Stimulated activated effector memory CD8-positive, alpha-beta T cell treated with anti-CD3 and anti-CD28 coated beads, Interleukin-12 subunit alpha, Interleukin-12 subunit beta, amount 100 ng/mL, for 72 hours (primary cell): ENCODE results near the gene FFAR2.

Source experiments
- ATAC-seq: fragments of 150-1000 bp; cut with Tn5 transposase; 2 replicates; pipeline ENCODE4 v1.10.0; 2021
- DNase-seq, 2 donors: peaks; one replicate each; pipeline ENCODE4 v3.0.0; 2021 to 2022; ENCODE audit warnings: low spot score in 2 of 2
- H3K27ac Mint-ChIP-seq: one replicate; pipeline ENCODE4 v1.8.0; 2022; ENCODE audit warnings: mild to moderate bottlenecking, mixed read lengths
- H3K36me3 Mint-ChIP-seq: one replicate; pipeline ENCODE4 v1.8.0; 2022; ENCODE audit warnings: mild to moderate bottlenecking, mixed read lengths
- H3K4me1 Mint-ChIP-seq: one replicate; pipeline ENCODE4 v1.8.0; 2022; ENCODE audit warnings: mixed read lengths
- H3K4me3 Mint-ChIP-seq: one replicate; pipeline ENCODE4 v1.8.0; 2022; ENCODE audit warnings: mild to moderate bottlenecking, mixed read lengths
- H3K9me3 Mint-ChIP-seq: one replicate; pipeline ENCODE4 v1.8.0; 2022; ENCODE audit warnings: mixed read lengths

The FFAR2 gene

GRCh38 chr19:35436477-35437405, 11.3 kb upstream of the FFAR2 start:
- H3K9me3 Mint-ChIP-seq: peaks cover 5% of the 10 kb centered on the region
- no peaks in the 10 kb centered on the region for H3K36me3 Mint-ChIP-seq
- ATAC-seq (peak; percentile 93), DNase-seq (peak in 1 of 2 donors; percentile 54)
- peak overlapping the region; percentile 49 for H3K4me3 Mint-ChIP-seq
- peaks cover 18% of the 10 kb centered on the region for H3K4me1 Mint-ChIP-seq
- H3K27ac Mint-ChIP-seq: peak overlapping the region; percentile 43

DNA sequence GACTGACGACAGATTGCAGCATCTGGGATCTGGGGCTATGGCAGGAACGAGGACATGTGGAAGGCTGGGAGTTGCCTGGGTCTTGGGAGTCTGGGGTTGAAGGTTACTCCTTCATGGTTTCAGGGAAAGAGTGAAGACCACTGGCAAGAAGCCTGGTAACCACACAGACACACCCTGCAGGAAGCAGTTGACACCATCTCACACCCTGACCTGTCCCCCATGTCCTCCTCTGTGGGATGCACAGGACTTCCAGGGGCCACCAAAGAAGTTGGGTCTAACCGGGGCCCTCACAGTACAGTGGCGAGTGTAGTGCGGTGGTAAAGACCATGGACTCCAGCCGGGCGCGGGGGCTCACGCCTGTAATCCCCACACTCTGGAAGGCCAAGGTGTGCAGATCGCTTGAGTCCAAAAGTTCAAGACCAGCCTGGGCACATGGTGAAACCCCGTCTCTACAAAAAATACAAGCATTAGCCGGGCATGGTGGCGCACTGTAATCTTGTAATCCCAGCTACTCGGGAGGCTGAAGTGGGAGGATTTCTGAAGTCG, 10.6 kb upstream of the FFAR2 start:
- ATAC-seq (no peak), DNase-seq (no peak)
- peaks cover 18% of the 10 kb centered on the region for H3K4me1 Mint-ChIP-seq
- no peaks in the 10 kb centered on the region for H3K36me3 Mint-ChIP-seq
- H3K9me3 Mint-ChIP-seq: no peaks in the 10 kb centered on the region
- no peak overlapping the region for H3K4me3 Mint-ChIP-seq
- peak overlapping the region; percentile 43 for H3K27ac Mint-ChIP-seq

GRCh38 chr19:35438096-35438495, 10.0 kb upstream of the FFAR2 start:
- no peak for ATAC-seq
- no peak for DNase-seq
- no peak overlapping the region for H3K4me3 Mint-ChIP-seq
- H3K9me3 Mint-ChIP-seq: no peaks in the 10 kb centered on the region
- no peaks in the 10 kb centered on the region for H3K36me3 Mint-ChIP-seq
- no peak overlapping the region for H3K27ac Mint-ChIP-seq
- peaks cover 18% of the 10 kb centered on the region for H3K4me1 Mint-ChIP-seq

DNA sequence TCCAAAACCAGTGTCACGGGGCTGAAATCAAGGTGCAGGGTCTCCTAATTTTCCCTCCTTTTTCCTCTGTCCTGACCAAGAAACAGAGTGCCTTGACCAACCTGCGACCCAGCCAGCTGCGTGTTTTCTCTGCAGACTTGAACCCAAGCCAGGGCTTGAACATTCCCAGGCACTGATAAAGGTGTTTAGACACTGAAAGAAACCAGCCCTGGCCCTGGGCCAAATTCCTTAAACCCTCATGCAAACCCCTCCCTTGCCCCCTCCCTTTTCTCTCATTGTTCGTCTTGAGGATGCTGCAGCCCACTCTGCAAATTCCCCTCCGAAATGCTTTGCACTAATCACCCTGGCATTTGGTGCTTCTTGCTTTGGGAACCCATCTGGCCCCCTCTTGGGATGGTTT, 9.5 kb upstream of the FFAR2 start:
- no peak for ATAC-seq
- peak overlapping the region; percentile 16 for H3K27ac Mint-ChIP-seq
- no peaks in the 10 kb centered on the region for H3K36me3 Mint-ChIP-seq

DNA sequence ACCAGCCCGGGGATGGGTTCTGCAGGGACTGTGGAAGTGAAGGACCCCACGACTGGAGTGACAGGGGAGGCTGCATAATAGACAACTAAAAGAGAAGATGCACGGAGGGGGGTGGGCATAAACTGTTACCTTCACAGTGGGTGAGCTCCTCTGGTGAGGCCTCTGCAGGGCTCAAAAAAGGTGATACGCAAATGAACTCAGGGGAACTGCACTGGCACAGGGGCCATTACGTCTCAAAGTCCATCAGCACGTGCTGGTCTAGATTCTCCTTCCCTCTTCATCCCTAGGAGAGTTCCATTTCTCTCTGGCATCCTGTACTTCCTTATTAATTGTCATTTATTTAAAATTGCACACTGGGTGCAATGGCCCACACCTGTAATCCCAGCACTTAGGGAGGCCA, 8.1 kb upstream of the FFAR2 start:
- no peak overlapping the region for H3K27ac Mint-ChIP-seq
- no peaks in the 10 kb centered on the region for H3K36me3 Mint-ChIP-seq
- no peaks in the 10 kb centered on the region for H3K9me3 Mint-ChIP-seq
- ATAC-seq (no peak), DNase-seq (no peak)
- no peak overlapping the region for H3K4me3 Mint-ChIP-seq
- H3K4me1 Mint-ChIP-seq: peaks cover 24% of the 10 kb centered on the region

More for the DNA sequence above, 9.5 kb upstream of the FFAR2 start:
- H3K4me1 Mint-ChIP-seq: peaks cover 18% of the 10 kb centered on the region
- no peaks in the 10 kb centered on the region for H3K9me3 Mint-ChIP-seq
- DNase-seq: no peak
- H3K4me3 Mint-ChIP-seq: no peak overlapping the region

GRCh38 chr19:35442091-35442490, 6.0 kb upstream of the FFAR2 start:
- H3K9me3 Mint-ChIP-seq: no peaks in the 10 kb centered on the region
- H3K4me3 Mint-ChIP-seq: no peak overlapping the region
- ATAC-seq (no peak), DNase-seq (no peak)
- peaks cover under 1% of the 10 kb centered on the region for H3K36me3 Mint-ChIP-seq
- H3K4me1 Mint-ChIP-seq: peaks cover 30% of the 10 kb centered on the region
- no peak overlapping the region for H3K27ac Mint-ChIP-seq

DNA sequence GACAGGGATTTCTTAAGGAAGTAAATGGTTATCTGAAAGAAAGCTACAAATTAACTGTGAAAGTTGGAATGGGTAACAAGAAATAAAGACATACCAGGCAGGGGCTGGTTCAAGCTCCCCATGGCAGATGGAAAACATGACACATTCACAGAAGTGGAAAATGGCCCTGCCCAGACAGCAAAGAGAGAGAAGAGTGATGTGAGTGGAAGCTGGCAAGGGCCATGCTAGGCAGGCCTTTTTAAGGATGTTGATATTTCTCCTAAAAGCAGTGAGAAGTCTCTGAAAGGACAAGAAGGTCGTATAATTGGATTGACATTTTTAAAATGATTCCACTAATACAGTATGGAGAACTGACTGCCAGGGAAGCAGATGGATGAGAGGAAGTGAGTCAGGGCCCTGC, 3.3 kb upstream of the FFAR2 start:
- H3K27ac Mint-ChIP-seq: no peak overlapping the region
- DNase-seq: no peak
- no peak overlapping the region for H3K4me3 Mint-ChIP-seq
- no peaks in the 10 kb centered on the region for H3K9me3 Mint-ChIP-seq
- peaks cover 47% of the 10 kb centered on the region for H3K4me1 Mint-ChIP-seq
- no peak for ATAC-seq
- peaks cover 6% of the 10 kb centered on the region for H3K36me3 Mint-ChIP-seq

DNA sequence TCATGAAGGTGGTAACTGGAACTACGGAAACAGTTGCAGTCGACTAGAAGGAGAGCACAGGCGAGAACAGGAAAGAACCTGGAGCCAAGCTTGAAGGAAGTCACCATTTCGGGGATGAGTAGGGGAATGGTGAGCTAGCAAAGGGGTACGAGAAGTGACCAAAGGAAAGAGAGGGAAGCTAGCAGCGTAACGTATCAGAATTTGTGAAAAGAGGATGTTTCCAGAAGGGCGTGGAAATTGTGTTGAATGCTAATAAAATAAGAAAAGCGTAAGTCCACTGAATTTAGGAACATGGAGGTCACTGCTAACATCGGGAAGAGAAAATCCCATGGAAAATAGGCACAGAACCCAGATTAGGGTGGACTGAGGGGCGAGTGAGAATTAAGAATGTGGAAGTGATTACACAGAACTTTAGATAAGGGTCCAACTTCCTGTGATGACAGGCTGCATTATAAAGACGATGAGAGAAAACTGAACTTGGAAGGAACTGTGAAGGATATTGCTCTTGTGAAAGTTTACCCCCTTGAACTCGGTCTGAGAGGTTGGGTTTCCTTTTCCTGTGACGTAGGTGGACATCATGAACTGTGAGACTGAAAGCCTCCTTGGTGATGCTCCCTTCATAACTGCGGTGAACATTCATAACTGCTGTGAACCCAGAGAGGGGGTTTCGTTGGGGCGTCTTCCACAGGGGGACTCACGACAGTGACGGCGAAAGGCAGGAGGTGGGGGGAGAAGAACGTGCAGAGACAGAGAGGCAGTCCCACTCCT, 2.0 kb upstream of the FFAR2 start:
- H3K9me3 Mint-ChIP-seq: no peaks in the 10 kb centered on the region
- H3K4me3 Mint-ChIP-seq: peak overlapping the region; percentile 49
- peak; percentile 98 for ATAC-seq
- peak overlapping the region; percentile 63 for H3K27ac Mint-ChIP-seq
- H3K36me3 Mint-ChIP-seq: peaks cover 6% of the 10 kb centered on the region
- H3K4me1 Mint-ChIP-seq: peaks cover 57% of the 10 kb centered on the region
- DNase-seq: peak; percentile 15 to 65

- no peak for ATAC-seq
- no peaks in the 10 kb centered on the region for H3K9me3 Mint-ChIP-seq
- H3K4me1 Mint-ChIP-seq: peaks cover 80% of the 10 kb centered on the region
- no peak overlapping the region for H3K4me3 Mint-ChIP-seq
- no peak overlapping the region for H3K27ac Mint-ChIP-seq
- H3K36me3 Mint-ChIP-seq: peaks cover 6% of the 10 kb centered on the region
- DNase-seq: no peak
Measured at GRCh38 chr19:35449359-35450043, 1.4 kb downstream of the FFAR2 start.

GRCh38 chr19:35451338-35452096, 3.5 kb downstream of the FFAR2 start:
- peak; percentile 98 for ATAC-seq
- Mint-ChIP-seq H3K4me3 (peak overlapping the region; percentile 13), H3K36me3 (peaks cover 6% of the 10 kb centered on the region), H3K27ac (peak overlapping the region; percentile 20), H3K9me3 (no peaks in the 10 kb centered on the region), H3K4me1 (peaks cover 59% of the 10 kb centered on the region)
- peak; percentile 25 to 65 for DNase-seq

DNA sequence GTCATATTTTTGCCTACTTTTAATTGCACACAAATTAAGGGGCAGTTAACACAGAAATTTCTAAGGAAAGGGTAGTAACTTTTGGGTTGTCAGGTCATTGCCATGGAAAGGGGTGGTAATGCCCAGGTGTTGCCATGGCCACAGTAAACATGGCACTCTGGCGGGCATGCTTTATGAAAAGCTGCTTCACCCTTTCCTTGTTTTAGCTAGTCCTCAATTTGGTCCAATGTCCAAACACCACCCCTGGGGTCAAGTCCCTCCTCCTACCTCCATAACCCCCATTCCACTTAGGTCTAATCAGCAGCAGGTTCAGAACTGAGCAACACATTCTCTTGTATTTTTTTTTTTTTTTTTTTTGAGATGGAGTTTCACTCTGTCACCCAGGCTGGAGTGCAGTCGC, 6.6 kb downstream of the FFAR2 start:
- H3K27ac Mint-ChIP-seq: no peak overlapping the region
- H3K4me3 Mint-ChIP-seq: no peak overlapping the region
- peaks cover 50% of the 10 kb centered on the region for H3K4me1 Mint-ChIP-seq
- ATAC-seq (no peak), DNase-seq (no peak)
- H3K9me3 Mint-ChIP-seq: no peaks in the 10 kb centered on the region
- no peaks in the 10 kb centered on the region for H3K36me3 Mint-ChIP-seq

- H3K4me1 Mint-ChIP-seq: peaks cover 50% of the 10 kb centered on the region
- H3K9me3 Mint-ChIP-seq: no peaks in the 10 kb centered on the region
- ATAC-seq (no peak), DNase-seq (no peak)
- no peaks in the 10 kb centered on the region for H3K36me3 Mint-ChIP-seq
- no peak overlapping the region for H3K27ac Mint-ChIP-seq
- H3K4me3 Mint-ChIP-seq: no peak overlapping the region
Measured at GRCh38 chr19:35455616-35456201, 7.7 kb downstream of the FFAR2 start.

DNA sequence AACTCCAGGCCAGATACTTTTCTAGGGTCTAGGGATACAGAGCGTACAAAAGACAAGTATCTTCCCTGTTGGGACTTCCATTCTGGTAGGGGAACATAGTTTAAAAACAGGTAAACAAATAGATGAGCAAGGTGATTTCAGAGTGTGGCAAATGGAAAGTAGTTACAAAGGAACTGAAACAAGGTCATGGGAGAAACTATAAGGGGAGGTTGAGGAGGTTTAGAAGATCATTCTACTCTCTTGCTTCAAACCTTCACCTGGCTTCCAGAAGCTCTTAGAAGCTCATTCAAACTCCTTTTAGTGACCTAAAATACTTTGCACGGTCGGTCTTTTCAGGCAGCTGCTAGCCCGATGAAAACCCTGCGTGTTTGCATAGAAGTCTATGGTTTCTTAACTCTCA, 9.1 kb downstream of the FFAR2 start:
- peaks cover 44% of the 10 kb centered on the region for H3K4me1 Mint-ChIP-seq
- H3K27ac Mint-ChIP-seq: no peak overlapping the region
- ATAC-seq (no peak), DNase-seq (no peak)
- no peaks in the 10 kb centered on the region for H3K9me3 Mint-ChIP-seq
- H3K4me3 Mint-ChIP-seq: no peak overlapping the region
- H3K36me3 Mint-ChIP-seq: no peaks in the 10 kb centered on the region

GRCh38 chr19:35458192-35458591, 10.1 kb downstream of the FFAR2 start:
- H3K4me1 Mint-ChIP-seq: peaks cover 44% of the 10 kb centered on the region
- no peak overlapping the region for H3K27ac Mint-ChIP-seq
- no peak for ATAC-seq
- H3K36me3 Mint-ChIP-seq: no peaks in the 10 kb centered on the region
- no peak for DNase-seq
- no peaks in the 10 kb centered on the region for H3K9me3 Mint-ChIP-seq
- H3K4me3 Mint-ChIP-seq: no peak overlapping the region
